SU-DHL-6 (cell line): ENCODE data around the gene TNN.

Experiments
- EZH2phosphoT487 ChIP-seq: fragments of 200-600 bp; sonication (generic), shearing (Covaris generic); conservative IDR thresholded peaks from 2 replicates; pipeline ENCODE4 v1.6.1; 2018; ENCODE audit warnings: mild to moderate bottlenecking, antibody characterized with exemption, low read length, moderate library complexity, mixed read lengths
- TF ChIP-seq, protein P1 (sequence below): fragments of 200-600 bp; sonication (generic); IDR thresholded peaks from one replicate; pipeline ENCODE4 v1.5.1; 2017; ENCODE audit warnings: antibody characterized with exemption, mild to moderate bottlenecking, low read length, moderate library complexity; ENCODE audit not compliant: insufficient read depth, poor library complexity, severe bottlenecking

DNA sequence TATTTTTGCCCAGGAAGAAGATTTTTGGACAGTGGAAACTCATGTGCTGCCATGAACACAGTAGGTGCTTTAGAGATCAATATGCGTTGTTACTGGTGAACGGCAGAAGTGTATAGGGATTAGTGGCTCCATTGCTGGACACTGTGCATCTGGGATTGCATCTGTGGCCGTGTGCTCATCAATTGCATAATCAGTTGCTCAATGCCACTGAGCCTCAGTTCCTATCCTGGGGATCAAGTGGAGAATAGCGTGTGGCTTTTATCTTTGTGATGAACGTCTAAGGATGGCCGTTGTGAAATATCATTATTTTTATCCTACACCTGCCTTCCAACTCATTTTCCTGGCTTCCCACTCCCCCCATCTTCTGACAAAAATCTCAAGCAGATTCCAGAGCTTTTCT, 5.4 kb downstream of the TNN start:
- TF ChIP-seq, protein P1, sequence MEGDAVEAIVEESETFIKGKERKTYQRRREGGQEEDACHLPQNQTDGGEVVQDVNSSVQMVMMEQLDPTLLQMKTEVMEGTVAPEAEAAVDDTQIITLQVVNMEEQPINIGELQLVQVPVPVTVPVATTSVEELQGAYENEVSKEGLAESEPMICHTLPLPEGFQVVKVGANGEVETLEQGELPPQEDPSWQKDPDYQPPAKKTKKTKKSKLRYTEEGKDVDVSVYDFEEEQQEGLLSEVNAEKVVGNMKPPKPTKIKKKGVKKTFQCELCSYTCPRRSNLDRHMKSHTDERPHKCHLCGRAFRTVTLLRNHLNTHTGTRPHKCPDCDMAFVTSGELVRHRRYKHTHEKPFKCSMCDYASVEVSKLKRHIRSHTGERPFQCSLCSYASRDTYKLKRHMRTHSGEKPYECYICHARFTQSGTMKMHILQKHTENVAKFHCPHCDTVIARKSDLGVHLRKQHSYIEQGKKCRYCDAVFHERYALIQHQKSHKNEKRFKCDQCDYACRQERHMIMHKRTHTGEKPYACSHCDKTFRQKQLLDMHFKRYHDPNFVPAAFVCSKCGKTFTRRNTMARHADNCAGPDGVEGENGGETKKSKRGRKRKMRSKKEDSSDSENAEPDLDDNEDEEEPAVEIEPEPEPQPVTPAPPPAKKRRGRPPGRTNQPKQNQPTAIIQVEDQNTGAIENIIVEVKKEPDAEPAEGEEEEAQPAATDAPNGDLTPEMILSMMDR: no peak
- no peak for TF ChIP-seq EZH2phosphoT487
